ENCODE measurements around the gene BCL6B. TPM values are rescaled to one million over a fixed set of nuclear protein-coding genes. Genes with fewer than 3 reads are reported as not detected.

Gene BCL6B
- polyA plus RNA-seq, 1 experiment, result not detected

- H3K27me3 ChIP-seq (ENCODE audit: control insufficient read depth, insufficient read depth, low read length), result no peaks in the 10 kb centered on the region
- POLR2A ChIA-PET, result no interaction called here
- no peak for TF ChIP-seq CTCF (IDR thresholded peaks at IDR 0.05; ENCODE audit: low read depth, low read length)
- no peaks in the 10 kb centered on the region for H3K9me3 ChIP-seq (ENCODE audit: control insufficient read depth, insufficient read depth, low read length)
- CTCF ChIA-PET, result interaction anchor here (0.6 kb wide), 1 partner anchor 9 kb away, joined by 4 read pairs; no protein-coding TSS in a partner anchor
- DNase-seq (ENCODE audit: low read depth, low spot score), result no peak
- H3K27ac ChIP-seq (ENCODE audit: low read depth, low read length), result no peak overlapping the region
- H3K4me3 ChIP-seq (ENCODE audit: low read depth, low read length), result no peak overlapping the region
These were observed 33.5 kb downstream of the BCL6B start for GRCh38 chr17:7056386-7056785.

- no peak overlapping the region for H3K4me3 ChIP-seq (ENCODE audit: low read depth, low read length)
- TF ChIP-seq CTCF (IDR thresholded peaks at IDR 0.05; ENCODE audit: low read depth, low read length), result no peak
- DNase-seq (ENCODE audit: low read depth, low spot score), result no peak
- H3K9me3 ChIP-seq (ENCODE audit: control insufficient read depth, insufficient read depth, low read length), result no peaks in the 10 kb centered on the region
- CTCF ChIA-PET, result interaction anchor here (0.5 to 1.9 kb wide), 4 partner anchors 13 to 78 kb away, joined by 5 to 11 read pairs (median 6); no protein-coding TSS in a partner anchor
- no peak overlapping the region for H3K27ac ChIP-seq (ENCODE audit: low read depth, low read length)
- H3K27me3 ChIP-seq (ENCODE audit: control insufficient read depth, insufficient read depth, low read length), result peaks cover 5% of the 10 kb centered on the region
- POLR2A ChIA-PET, result no interaction called here
These were observed 36.1 kb downstream of the BCL6B start for GRCh38 chr17:7058831-7059447.

GRCh38 chr17:7060165-7060891 is 37.5 kb downstream of the BCL6B start:
- CTCF ChIA-PET, result interaction anchor here (0.8 to 1.9 kb wide), 3 partner anchors 15 to 77 kb away, joined by 3 to 6 read pairs (median 3); no protein-coding TSS in a partner anchor
- TF ChIP-seq CTCF (IDR thresholded peaks at IDR 0.05; ENCODE audit: low read depth, low read length), result no peak
- H3K4me3 ChIP-seq (ENCODE audit: low read depth, low read length), result no peak overlapping the region
- H3K27ac ChIP-seq (ENCODE audit: low read depth, low read length), result no peak overlapping the region
- POLR2A ChIA-PET, result no interaction called here
- no peak for DNase-seq (ENCODE audit: low read depth, low spot score)
- no peaks in the 10 kb centered on the region for H3K9me3 ChIP-seq (ENCODE audit: control insufficient read depth, insufficient read depth, low read length)
- peaks cover 8% of the 10 kb centered on the region for H3K27me3 ChIP-seq (ENCODE audit: control insufficient read depth, insufficient read depth, low read length)

GRCh38 chr17:7063518-7064094 is 40.8 kb downstream of the BCL6B start:
- TF ChIP-seq CTCF (IDR thresholded peaks at IDR 0.05; ENCODE audit: low read depth, low read length), result no peak
- Histone ChIP-seq H3K27ac (ENCODE audit: low read depth, low read length) (no peak overlapping the region), H3K27me3 (ENCODE audit: control insufficient read depth, insufficient read depth, low read length) (peaks cover 16% of the 10 kb centered on the region), H3K4me3 (ENCODE audit: low read depth, low read length) (no peak overlapping the region), H3K9me3 (ENCODE audit: control insufficient read depth, insufficient read depth, low read length) (peaks cover 7% of the 10 kb centered on the region; the same call in 1 of the 2 replicates)
- no peak for DNase-seq (ENCODE audit: low read depth, low spot score)
- ChIA-PET CTCF (interaction anchor here (1.0 to 1.2 kb wide), 2 partner anchors 18 to 114 kb away, joined by 4 read pairs; no protein-coding TSS in a partner anchor), POLR2A (no interaction called here)

- DNase-seq (ENCODE audit: low read depth, low spot score), result no peak
- no peak for TF ChIP-seq CTCF (IDR thresholded peaks at IDR 0.05; ENCODE audit: low read depth, low read length)
- Histone ChIP-seq H3K27ac (ENCODE audit: low read depth, low read length) (no peak overlapping the region), H3K4me3 (ENCODE audit: low read depth, low read length) (no peak overlapping the region), H3K9me3 (ENCODE audit: control insufficient read depth, insufficient read depth, low read length) (peaks cover 7% of the 10 kb centered on the region; the same call in 1 of the 2 replicates), H3K27me3 (ENCODE audit: control insufficient read depth, insufficient read depth, low read length) (peaks cover 19% of the 10 kb centered on the region)
- ChIA-PET CTCF (no interaction called here), POLR2A (no interaction called here)
These were observed 41.4 kb downstream of the BCL6B start for GRCh38 chr17:7064261-7064660.

All from AG04450 (cell line).